Upper lobe of right lung (tissue), 1 donor: ENCODE measurements around the gene STRA8. TPM values are rescaled to one million over a fixed set of nuclear protein-coding genes. Genes with fewer than 3 reads are reported as not detected.

ENCODE experiments used
- ATAC-seq: fragments of 200-7000 bp; cut with Tn5 transposase; one replicate; pipeline ENCODE4 v1.9.1; 2020; ENCODE audit warnings: mild to moderate bottlenecking, moderate library complexity
- DNase-seq: peaks from one replicate; pipeline ENCODE4 v3.0.0-alpha.2; 2020
- H3K27ac ChIP-seq: fragments of 200-600 bp; one replicate; pipeline ENCODE4 v1.8.0; 2022
- H3K27me3 ChIP-seq: fragments of 200-600 bp; one replicate; pipeline ENCODE4 v1.8.0; 2022; ENCODE audit warnings: mild to moderate bottlenecking
- H3K36me3 ChIP-seq: fragments of 200-600 bp; one replicate; pipeline ENCODE4 v1.8.0; 2022
- H3K4me1 ChIP-seq: fragments of 200-600 bp; one replicate; pipeline ENCODE4 v1.8.0; 2022
- H3K4me3 ChIP-seq: fragments of 200-600 bp; one replicate; pipeline ENCODE4 v1.8.0; 2022; ENCODE audit warnings: mild to moderate bottlenecking
- H3K9me3 ChIP-seq: fragments of 200-600 bp; one replicate; pipeline ENCODE4 v1.8.0; 2022
- intact Hi-C: fragments of 100-400 bp; cut with DNase I; formaldehyde crosslinking; loops from one replicate; pipeline ENCODE4 v1.11.0; 2022
- total RNA-seq: library from RNA; stranded (reverse); fragmentation: NEBNext Ultra II Directional; extraction: Animal tissue kit (Norgen Biotek cat#: 25700); gene quantifications from one replicate; pipeline ENCODE4 v1.2.1, GENCODE V29; 2021
- TF ChIP-seq, protein P1 (sequence below): fragments of 200-600 bp; IDR thresholded peaks from one replicate; pipeline ENCODE4 v1.8.0; 2022; ENCODE audit warnings: antibody characterized with exemption
- donor health status: DM: no; HTN: yes; CAD: no; lungs with severe emphysema.

Gene STRA8
- total RNA-seq, 1 donor from 2014 or later, result not detected

- intact Hi-C loops, result no loop called here
- peak; percentile 72 for DNase-seq
- H3K36me3 ChIP-seq, result no peaks in the 10 kb centered on the region
- H3K27ac ChIP-seq, result no peak overlapping the region
- TF ChIP-seq, protein P1, sequence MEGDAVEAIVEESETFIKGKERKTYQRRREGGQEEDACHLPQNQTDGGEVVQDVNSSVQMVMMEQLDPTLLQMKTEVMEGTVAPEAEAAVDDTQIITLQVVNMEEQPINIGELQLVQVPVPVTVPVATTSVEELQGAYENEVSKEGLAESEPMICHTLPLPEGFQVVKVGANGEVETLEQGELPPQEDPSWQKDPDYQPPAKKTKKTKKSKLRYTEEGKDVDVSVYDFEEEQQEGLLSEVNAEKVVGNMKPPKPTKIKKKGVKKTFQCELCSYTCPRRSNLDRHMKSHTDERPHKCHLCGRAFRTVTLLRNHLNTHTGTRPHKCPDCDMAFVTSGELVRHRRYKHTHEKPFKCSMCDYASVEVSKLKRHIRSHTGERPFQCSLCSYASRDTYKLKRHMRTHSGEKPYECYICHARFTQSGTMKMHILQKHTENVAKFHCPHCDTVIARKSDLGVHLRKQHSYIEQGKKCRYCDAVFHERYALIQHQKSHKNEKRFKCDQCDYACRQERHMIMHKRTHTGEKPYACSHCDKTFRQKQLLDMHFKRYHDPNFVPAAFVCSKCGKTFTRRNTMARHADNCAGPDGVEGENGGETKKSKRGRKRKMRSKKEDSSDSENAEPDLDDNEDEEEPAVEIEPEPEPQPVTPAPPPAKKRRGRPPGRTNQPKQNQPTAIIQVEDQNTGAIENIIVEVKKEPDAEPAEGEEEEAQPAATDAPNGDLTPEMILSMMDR, result peak; percentile 93
- no peaks in the 10 kb centered on the region for H3K9me3 ChIP-seq
- peak; percentile 99 for ATAC-seq
- H3K4me1 ChIP-seq, result no peaks in the 10 kb centered on the region
- no peak overlapping the region for H3K4me3 ChIP-seq
- no peaks in the 10 kb centered on the region for H3K27me3 ChIP-seq
These were observed 47.8 kb downstream of the STRA8 start for GRCh38 chr7:135281363-135281949.

DNA sequence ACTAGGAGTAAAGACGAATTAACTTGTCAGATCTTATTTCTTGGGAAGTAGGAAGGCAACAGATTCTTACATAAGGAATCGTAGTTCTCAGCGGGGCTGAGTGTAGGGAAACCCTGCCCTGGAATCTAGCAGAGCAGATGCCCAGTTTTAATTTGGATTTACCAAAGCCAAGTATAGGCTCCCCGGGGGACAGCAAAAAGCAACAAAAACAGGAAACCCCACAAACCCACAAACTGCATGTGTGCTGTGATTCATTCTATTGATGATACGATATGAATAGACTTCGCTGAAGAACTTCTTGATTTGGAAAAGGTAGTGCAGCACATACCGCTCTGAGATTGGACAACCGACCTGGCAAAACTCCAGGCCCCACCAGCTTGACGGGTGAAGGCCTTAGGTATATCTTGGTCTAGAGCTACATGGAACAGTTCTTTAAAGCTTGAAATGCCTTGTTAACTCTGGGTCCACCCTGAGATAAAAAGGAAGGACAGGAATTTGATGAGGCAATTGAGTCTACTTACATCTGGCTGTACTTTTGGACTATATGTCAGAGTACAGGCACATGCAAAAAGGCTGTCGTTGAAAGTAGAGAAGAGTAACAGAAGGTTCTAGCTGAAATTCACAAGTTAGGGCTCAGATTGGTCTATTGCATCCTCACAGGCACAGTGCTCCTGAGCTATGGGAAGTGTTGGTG, 49.1 kb downstream of the STRA8 start:
- H3K27me3 ChIP-seq, result no peaks in the 10 kb centered on the region
- intact Hi-C loops, result no loop called here
- no peaks in the 10 kb centered on the region for H3K9me3 ChIP-seq
- ATAC-seq (no peak), DNase-seq (no peak)
- H3K4me1 ChIP-seq, result no peaks in the 10 kb centered on the region
- TF ChIP-seq, protein P1, result no peak
- no peaks in the 10 kb centered on the region for H3K36me3 ChIP-seq
- H3K4me3 ChIP-seq, result no peak overlapping the region
- H3K27ac ChIP-seq, result no peak overlapping the region

DNA sequence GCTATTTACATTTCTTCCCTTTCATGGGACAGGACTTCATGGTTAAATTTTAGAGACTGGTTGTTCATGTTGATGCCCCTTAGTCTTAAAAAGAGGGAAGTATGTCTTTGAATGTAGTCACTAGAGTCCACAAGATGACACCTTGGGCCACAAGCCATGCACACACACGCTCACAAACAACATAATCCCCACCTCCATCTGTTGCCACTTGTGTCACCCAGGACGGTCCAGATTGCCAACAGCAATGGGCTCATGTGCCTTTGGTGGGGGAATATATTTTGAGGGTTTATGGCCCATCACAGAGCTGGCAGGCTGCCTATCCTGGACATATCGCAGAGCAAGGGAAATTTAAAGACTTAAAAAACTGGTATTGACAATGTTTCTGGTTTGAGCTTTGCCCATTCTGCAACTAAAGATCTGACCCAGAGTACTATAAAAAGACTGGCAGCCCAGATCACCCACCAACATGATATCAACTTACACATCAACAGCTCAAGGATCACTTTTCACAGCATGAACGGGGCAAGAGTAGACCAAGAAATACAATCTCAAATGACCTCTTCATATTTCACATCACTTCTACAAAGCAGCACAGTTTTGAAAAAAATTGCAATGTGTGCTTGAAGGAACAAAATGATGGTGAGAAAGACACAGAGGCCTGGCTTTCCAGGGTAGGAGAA, 50.5 kb downstream of the STRA8 start:
- no peak for ATAC-seq

GRCh38 chr7:135285547-135286233, 52.1 kb downstream of the STRA8 start:
- ATAC-seq (no peak), DNase-seq (no peak)
- TF ChIP-seq, protein P1, result no peak
- H3K27me3 ChIP-seq, result no peaks in the 10 kb centered on the region
- H3K4me3 ChIP-seq, result no peak overlapping the region
- H3K36me3 ChIP-seq, result no peaks in the 10 kb centered on the region
- intact Hi-C loops, result no loop called here
- H3K9me3 ChIP-seq, result no peaks in the 10 kb centered on the region
- H3K27ac ChIP-seq, result no peak overlapping the region
- no peaks in the 10 kb centered on the region for H3K4me1 ChIP-seq

More for the DNA sequence above, 50.5 kb downstream of the STRA8 start:
- H3K4me3 ChIP-seq, result no peak overlapping the region
- no peaks in the 10 kb centered on the region for H3K36me3 ChIP-seq
- H3K9me3 ChIP-seq, result no peaks in the 10 kb centered on the region
- H3K27me3 ChIP-seq, result no peaks in the 10 kb centered on the region
- TF ChIP-seq, protein P1, result no peak
- intact Hi-C loops, result no loop called here
- DNase-seq, result no peak
- no peaks in the 10 kb centered on the region for H3K4me1 ChIP-seq
- no peak overlapping the region for H3K27ac ChIP-seq

DNA sequence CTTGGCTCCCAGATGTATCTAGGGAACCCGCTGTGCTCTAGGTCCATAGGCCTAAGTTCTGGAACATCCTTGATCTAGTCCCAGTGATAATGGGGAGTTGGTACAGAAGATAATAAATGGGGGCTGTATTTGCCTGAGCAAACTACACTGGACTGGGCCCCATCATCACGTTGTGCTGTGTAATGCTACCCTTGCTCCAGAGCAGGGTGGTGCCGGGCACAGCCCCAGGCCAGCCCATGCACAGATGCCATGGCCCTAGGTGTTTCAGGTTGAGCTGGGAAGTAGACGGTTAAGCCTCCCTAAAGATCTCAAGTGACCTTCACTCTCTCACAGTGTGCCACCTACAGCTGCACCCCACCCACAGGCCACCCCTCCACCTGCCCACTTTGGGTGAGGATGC, 53.2 kb downstream of the STRA8 start:
- DNase-seq (no peak), ATAC-seq (peak; percentile 35)
- H3K4me1 ChIP-seq, result no peaks in the 10 kb centered on the region
- intact Hi-C loops, result no loop called here
- no peaks in the 10 kb centered on the region for H3K9me3 ChIP-seq
- no peak overlapping the region for H3K27ac ChIP-seq
- TF ChIP-seq, protein P1, result no peak
- no peak overlapping the region for H3K4me3 ChIP-seq
- H3K36me3 ChIP-seq, result no peaks in the 10 kb centered on the region
- no peaks in the 10 kb centered on the region for H3K27me3 ChIP-seq
